NCI-H2081 (cell line): Measurements from ENCODE around the gene VSTM4.

Experiments
- DNase-seq, 2 experiments: peaks; one replicate each; lab custom pipeline; 2025; lab: John Stamatoyannopoulos, UW

The VSTM4 gene

GRCh38 chr10:49040601-49041000 is 74.7 kb downstream of the VSTM4 start:
- DNase-seq: no peak

GRCh38 chr10:49039409-49039808 is 75.9 kb downstream of the VSTM4 start:
- no peak for DNase-seq

GRCh38 chr10:49038711-49039110 is 76.6 kb downstream of the VSTM4 start:
- no peak for DNase-seq

GRCh38 chr10:49037187-49037586 is 78.1 kb downstream of the VSTM4 start:
- DNase-seq: no peak

GRCh38 chr10:49036638-49037037 is 78.7 kb downstream of the VSTM4 start:
- DNase-seq: no peak

GRCh38 chr10:49035920-49036319 is 79.4 kb downstream of the VSTM4 start:
- no peak for DNase-seq

- no peak for DNase-seq
These were observed 80.4 kb downstream of the VSTM4 start for GRCh38 chr10:49034925-49035324.

- DNase-seq: no peak
These were observed 81.4 kb downstream of the VSTM4 start for GRCh38 chr10:49033939-49034338.

- DNase-seq: no peak
These were observed 85.7 kb downstream of the VSTM4 start for GRCh38 chr10:49029666-49030065.

- DNase-seq: no peak
These were observed 86.7 kb downstream of the VSTM4 start for GRCh38 chr10:49028639-49029038.

GRCh38 chr10:49025347-49025983 is 89.9 kb downstream of the VSTM4 start:
- no peak for DNase-seq

GRCh38 chr10:49024484-49024883 is 90.8 kb downstream of the VSTM4 start:
- no peak for DNase-seq

- no peak for DNase-seq
These were observed 91.6 kb downstream of the VSTM4 start for GRCh38 chr10:49023752-49024151.

GRCh38 chr10:49023071-49023470 is 92.3 kb downstream of the VSTM4 start:
- no peak for DNase-seq

- DNase-seq: no peak
These were observed 93.6 kb downstream of the VSTM4 start for GRCh38 chr10:49021685-49022084.

- no peak for DNase-seq
These were observed 99.6 kb downstream of the VSTM4 start for GRCh38 chr10:49015700-49016099.

GRCh38 chr10:49012603-49013002 is 102.7 kb downstream of the VSTM4 start:
- DNase-seq: no peak

GRCh38 chr10:49011756-49012155 is 103.6 kb downstream of the VSTM4 start:
- DNase-seq: no peak

- no peak for DNase-seq
These were observed 104.5 kb downstream of the VSTM4 start for GRCh38 chr10:49010865-49011264.

GRCh38 chr10:49010295-49010694 is 105.0 kb downstream of the VSTM4 start:
- DNase-seq: no peak

GRCh38 chr10:49009199-49009979 is 105.9 kb downstream of the VSTM4 start:
- DNase-seq: no peak

- no peak for DNase-seq
These were observed 106.7 kb downstream of the VSTM4 start for GRCh38 chr10:49008505-49009198.

GRCh38 chr10:49008091-49008490 is 107.2 kb downstream of the VSTM4 start:
- DNase-seq: no peak
